HG03457 (cell line): ENCODE data around the gene CHST4.
"Not testable (repeated sequence)": the region's sequence is repeated elsewhere in the genome, so short reads cannot be mapped to it uniquely, and the experiment has no call there.

Source experiments
- ATAC-seq: cut with Tn5 transposase; IDR thresholded peaks from one replicate; pipeline ENCODE4 v1.9.1; 2021; ENCODE audit warnings: moderate number of reproducible peaks; ENCODE audit not compliant: unreplicated experiment

CHST4 gene

DNA sequence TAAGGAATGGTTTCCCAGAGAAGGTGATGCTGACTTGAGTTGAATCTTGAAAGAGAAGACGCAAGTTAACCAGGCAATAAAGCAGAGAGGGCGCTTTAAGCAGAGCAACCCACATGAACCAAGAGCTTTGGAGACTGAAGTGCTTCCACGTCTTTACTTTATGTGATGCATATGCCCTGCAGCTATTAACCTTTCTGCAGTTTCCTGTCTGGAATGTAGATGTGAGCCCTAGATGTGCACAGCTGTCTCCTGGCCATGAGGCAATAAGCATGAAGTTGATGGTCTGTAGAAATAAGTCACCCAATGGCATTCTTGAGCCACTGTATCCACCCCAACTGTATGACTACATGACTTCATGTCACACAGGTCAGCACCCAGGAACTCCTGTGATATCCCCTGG lies 5.7 kb upstream of the CHST4 start:
- no peak for ATAC-seq

DNA sequence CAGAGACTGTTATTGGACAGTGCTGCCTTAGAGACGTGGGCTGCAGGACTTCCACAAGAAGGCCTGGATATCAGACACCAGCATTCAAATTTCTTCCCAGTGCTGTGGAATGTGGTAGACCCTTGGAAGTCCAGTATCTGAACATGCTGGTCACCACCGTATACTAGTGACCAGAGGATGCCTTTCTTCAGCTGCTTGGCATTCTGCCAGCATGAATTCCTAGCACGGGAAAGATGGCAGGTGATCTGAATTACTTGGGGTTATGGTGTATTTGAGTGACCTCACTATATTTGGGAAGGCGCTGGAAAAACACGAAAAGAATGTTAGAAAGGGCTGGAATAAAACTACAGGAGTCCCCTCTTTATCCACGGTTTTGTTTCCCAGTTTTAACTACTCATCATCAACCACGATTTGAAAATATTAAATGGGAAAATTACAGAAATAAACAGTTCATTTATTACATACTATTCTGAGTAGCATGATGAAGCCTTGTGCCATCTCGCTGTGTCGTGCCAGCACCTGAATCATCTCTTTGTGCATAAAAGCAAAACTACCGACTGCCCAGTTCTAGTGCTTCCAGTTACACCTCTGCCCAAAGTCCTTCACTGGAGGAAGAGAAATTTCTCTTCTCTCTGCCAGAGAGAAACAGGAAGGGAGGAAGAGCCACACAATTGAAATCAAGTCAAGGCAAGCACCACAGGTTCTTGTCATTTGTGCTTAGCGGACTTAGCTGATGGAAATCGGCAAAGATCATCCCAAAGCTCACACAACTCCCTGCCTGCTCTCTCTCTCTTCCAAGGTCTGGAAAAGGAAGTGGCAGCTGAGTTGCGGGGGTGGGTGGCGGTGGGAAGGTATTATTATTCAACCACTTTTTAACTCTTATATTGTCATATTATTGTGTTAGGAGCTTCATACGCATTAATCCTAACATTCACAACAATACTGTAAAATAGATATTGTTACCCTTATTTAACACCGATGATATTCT lies 1.4 kb upstream of the CHST4 start:
- no peak for ATAC-seq

DNA sequence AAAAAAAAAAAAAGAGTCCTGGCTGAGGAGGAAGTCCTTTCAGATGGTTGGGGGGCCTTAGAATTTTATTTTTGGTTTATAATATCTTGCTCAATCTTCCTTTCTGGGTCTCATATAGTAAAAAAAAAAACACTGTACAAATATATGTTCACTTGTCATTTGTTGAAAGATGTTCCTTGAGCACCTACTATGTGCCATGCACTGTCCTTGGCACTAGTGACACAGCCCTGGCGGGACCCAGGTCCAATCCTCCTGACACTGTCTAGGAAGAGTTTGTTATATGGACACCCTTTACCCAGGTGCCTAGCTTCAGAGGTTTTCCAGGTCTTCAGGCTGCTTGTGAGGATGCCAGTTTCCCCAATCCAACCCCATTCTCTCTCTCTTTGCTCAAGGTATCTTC lies 2.0 kb downstream of the CHST4 start:
- ATAC-seq: no peak

DNA sequence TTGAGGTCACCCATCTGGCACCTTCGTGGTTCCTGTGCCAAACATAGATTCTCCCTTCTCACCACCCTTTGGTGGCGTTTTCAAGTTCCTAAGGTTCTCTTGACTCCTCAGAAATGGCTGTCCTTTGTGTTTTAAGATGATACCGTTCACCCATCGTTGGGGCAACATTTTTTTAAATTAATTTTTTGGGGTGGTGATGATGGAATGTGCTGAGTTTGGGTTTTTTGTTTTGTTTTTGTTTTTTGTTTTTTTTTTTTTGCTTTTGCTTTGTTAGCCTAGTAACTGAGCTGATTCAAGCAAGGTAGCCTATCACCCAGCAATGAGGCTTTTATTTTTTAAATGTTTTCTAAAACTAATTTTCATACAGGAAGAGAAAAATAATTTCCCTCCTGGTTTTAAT lies 2.6 kb downstream of the CHST4 start:
- ATAC-seq: no peak

DNA sequence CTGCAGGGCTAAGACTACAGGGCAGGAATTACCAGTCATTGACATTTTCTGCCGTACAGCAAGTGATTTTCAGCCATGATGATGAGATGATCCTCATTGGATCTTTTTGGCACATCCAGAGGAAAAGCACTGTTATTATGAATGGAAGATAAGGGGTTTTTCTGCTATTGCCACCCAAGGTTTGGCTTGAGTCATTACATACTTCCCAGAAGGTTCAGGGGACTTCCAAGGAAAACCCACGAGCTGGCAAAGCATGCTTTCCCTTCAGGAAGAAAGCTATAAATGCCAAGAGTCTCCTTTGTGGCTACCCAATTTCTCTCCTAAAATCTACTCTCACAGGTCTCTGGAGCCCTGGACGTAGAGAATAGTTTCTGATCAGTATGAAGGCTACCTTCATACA lies 6.1 kb downstream of the CHST4 start:
- no peak for ATAC-seq

DNA sequence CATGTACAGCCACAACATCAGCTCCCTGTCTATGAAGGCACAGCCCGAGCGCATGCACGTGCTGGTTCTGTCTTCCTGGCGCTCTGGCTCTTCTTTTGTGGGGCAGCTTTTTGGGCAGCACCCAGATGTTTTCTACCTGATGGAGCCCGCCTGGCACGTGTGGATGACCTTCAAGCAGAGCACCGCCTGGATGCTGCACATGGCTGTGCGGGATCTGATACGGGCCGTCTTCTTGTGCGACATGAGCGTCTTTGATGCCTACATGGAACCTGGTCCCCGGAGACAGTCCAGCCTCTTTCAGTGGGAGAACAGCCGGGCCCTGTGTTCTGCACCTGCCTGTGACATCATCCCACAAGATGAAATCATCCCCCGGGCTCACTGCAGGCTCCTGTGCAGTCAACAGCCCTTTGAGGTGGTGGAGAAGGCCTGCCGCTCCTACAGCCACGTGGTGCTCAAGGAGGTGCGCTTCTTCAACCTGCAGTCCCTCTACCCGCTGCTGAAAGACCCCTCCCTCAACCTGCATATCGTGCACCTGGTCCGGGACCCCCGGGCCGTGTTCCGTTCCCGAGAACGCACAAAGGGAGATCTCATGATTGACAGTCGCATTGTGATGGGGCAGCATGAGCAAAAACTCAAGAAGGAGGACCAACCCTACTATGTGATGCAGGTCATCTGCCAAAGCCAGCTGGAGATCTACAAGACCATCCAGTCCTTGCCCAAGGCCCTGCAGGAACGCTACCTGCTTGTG lies 10.7 kb downstream of the CHST4 start:
- no peak for ATAC-seq

DNA sequence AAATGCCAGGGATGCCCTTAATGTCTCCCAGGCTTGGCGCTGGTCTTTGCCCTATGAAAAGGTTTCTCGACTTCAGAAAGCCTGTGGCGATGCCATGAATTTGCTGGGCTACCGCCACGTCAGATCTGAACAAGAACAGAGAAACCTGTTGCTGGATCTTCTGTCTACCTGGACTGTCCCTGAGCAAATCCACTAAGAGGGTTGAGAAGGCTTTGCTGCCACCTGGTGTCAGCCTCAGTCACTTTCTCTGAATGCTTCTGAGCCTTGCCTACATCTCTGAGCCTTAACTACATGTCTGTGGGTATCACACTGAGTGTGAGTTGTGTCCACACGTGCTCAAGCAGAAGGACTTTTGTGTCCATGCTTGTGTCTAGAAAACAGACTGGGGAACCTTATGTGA lies 11.4 kb downstream of the CHST4 start:
- no peak for ATAC-seq

DNA sequence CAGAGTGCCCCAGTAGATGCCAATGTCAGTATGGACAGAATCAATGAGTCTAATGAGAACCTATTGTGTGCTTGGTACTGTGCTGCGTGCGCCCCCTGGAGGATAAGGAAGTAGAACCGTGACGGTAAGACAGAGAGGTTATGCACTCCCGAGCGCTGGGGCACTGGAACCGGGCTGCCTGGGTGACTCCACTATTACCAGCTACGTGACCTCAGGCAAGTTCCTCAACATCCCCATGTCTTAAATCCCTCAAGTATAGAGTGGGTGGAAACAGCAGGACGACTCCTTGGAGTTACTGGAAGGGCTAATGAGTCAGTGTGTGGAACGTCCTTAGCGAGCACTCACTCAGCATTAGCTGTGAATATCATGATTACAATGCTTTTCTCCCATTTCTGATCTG lies 16.2 kb downstream of the CHST4 start:
- no peak for ATAC-seq

DNA sequence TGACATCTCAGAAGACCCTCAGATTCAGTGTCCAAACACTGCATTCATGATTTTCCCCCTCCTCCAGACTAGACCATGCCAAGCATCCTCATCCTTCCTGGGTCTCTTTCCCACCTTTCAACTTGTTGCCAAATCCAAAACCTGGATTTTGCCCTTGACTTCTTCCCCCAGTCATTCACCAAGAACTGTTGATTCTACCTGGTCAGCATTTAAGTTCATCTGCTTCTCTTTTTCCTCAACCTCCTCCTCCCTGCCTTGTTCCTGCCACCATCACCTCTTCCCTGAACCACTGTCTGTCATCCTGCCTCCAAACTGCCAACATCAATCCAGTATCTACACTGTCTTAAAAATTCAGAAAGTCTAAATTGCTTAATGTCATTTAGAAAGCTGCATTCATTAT lies 20.9 kb downstream of the CHST4 start:
- ATAC-seq: no peak

DNA sequence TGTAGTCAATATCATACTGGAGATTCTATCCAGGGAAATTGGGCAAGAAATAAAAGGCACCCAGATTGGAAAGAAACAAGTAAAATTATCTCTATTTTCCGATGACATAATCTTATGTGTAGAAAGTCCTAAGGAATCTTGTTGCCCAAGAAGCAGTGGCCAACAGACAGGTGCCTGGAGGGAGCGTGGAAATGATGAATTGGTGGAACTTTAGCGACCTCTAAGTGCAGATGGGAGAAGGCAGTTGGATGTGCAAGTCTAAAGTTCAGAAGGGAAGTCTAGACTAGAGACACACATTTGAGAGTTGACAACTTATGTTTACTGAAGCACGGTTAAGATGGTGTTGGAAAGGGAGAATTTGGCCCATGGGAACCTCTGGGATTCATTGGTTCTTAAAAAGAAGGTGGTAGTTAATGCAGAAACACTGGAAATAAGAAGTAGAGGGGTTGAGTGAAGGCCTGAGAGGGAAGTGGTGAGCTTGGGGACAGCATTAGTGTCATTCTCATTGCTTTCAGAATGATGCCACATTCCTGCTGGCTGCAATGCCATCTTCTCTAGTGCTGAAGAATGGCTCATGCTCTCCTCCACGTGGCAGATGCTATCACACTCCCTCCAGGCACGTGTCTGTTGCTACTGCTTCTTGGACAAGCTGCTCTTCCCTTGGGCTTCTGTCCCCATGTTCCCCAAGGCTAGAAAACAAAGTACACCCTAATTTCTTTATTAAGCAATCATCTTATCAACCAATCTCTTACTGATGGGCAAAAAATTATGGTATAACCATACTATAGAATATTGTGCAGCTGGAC lies 26.7 kb downstream of the CHST4 start:
- ATAC-seq: no peak

DNA sequence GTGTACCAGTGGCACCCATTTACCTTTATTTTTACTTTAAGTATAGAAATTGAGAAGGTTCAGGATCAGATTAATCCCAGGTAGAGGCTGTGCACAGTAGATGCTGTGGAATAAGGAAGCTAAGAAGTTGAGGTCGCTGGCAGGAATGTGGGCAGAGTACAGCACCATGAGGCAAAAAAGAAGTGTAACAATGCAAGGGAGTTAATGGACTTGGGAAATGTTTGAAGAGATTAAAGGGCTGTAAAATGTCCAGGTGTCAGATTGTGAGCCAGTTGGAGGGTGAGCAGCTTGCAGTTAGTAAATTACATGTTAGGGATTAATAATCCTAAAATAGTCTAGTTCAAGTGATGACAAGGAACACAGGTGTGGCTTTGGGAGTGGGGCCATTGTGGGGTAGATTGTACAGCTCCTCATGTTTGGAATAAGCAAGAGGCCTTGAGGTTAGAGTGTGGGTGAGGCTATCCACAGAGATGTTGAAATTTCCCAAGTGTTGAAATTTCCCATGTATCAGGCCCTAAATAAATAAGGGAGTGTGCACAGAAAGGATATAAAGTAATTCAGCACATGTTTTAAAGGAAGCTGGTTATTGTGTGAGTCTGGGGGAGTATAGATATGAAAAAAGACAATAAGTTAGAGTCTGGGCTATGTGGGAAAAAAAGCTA lies 29.1 kb downstream of the CHST4 start:
- no peak for ATAC-seq

DNA sequence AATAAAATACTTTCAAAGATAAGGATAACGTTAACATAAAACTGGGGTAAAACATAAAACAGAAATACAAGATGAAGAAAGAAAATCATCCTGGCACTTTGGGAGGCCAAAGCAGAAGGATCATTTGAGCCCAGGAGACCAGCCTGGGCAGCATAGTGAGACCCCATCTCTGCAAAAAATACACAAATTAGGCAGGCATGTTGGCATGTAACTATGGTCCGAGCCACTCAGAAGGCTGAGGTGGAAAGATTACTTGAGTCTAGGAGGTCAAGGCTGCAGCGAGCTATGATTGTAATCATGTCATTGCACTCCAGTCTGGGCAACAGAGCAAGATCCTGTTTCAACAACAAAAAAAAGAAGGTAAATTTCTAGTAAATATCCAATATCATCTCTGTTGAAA lies 31.1 kb downstream of the CHST4 start:
- ATAC-seq: no peak

DNA sequence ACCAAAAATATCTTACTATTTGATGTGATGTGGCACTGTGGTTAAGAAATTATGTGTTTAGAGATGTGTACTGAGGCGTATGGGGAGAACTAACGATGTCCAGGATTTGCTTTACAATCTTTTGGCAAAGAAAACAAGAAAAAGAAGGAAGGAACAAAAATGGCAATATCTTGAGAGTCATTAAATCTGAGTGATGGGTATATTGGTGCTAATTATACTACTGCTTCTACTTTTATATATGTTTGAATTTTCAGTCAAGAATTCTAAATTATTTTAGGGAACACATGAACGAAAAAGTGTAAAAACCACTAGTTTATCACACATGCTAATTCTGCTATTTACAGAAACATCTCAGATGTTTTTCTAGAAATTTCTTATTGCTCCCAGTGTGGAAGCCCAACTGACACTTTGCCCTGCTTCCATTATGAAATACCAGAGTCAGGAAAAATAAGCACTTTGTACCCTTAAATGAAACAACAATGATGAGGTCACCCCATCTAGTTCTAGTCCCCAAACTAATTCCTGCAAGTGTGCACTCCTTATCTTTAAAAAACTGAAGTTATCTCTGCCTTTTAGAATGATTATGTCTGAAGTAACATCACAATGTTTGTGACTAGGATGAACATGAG lies 31.8 kb downstream of the CHST4 start:
- no peak for ATAC-seq

DNA sequence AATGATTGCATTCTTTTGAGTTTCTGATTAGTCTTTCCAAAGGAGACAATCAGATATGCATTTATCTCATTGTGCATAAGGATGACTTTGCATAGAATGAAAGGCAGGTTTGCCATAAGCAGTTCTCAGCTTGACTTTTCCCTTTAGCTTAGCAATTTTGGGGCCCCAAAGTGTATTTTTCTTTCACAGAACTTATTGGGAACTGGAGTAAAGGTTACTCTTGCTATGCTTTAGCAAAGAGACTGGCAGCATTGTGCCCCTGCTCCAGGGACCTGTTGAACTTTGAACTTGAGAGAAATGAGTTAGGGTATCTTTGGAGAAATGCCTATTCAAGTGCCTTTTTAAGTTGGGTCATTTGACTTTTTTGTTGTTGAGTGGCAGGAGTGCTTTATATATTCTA lies 33.6 kb downstream of the CHST4 start:
- no peak for ATAC-seq

DNA sequence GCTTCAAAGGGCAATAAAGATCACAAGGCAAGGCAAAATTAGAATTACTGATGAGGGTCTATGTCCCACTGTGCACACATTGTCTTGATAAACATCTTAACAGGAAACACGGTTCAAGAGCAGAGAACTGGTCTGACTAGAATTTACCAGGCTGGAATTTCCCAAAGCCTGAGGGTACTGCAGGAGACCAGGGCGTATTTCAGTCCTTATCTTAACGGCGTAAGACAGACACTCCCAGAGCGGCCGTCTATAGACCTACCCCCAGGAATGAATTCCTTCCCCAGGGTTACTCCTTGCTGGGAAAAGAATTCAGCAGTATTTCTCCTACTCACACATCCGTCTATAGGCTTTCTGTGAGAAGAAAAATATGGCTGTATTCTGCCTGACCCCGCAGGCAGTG lies 35.7 kb downstream of the CHST4 start:
- ATAC-seq: not testable (repeated sequence)

DNA sequence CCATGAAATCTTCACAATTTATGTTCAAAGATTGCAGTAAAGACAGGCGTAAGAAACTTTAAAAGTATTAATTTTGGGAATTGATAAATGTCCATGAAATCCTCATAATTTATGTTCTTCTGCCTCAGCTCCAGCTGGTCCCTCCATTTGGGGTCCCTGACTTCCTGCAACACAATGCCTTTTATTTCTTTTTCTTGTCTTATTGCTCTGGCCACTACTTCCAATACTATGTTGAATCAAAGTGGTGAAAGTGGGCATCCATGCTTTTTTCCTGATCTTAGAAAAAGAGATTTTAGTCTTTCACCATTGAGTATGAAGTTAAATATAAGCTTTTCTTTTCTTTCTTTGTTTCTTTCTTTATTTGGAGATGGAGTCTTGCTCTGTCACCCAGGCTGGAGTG lies 36.3 kb downstream of the CHST4 start:
- no peak for ATAC-seq

DNA sequence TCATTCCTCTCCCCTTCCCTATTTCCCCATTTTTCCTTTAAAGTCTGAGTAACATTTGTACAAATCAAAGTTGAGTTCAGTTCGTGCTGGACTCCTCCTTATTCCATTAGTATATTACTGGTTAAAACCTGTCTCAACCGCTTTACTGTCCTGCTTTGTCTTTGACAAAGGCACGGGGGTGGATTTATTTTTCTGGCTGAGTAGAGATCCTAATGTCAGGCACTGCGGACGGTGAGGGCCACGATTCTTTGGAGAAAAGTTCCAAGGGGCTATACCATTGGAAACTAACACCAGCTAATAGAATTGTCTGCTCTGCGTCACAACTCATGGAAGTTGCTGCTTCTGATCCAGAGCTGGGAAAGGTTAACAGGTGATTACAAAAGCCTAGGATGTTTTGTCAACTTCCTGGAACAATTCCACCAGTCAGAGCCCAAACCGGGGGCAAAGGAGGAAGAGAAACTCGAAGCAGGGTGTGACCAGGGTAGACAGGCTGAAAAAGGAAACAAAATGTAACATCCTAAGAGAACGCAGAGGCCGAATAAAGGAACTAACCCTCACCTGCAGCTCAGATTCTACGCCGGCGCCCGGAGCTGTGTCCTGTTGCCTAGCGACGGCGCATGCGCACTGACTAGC lies 38.2 kb downstream of the CHST4 start:
- peak; percentile 87 for ATAC-seq

DNA sequence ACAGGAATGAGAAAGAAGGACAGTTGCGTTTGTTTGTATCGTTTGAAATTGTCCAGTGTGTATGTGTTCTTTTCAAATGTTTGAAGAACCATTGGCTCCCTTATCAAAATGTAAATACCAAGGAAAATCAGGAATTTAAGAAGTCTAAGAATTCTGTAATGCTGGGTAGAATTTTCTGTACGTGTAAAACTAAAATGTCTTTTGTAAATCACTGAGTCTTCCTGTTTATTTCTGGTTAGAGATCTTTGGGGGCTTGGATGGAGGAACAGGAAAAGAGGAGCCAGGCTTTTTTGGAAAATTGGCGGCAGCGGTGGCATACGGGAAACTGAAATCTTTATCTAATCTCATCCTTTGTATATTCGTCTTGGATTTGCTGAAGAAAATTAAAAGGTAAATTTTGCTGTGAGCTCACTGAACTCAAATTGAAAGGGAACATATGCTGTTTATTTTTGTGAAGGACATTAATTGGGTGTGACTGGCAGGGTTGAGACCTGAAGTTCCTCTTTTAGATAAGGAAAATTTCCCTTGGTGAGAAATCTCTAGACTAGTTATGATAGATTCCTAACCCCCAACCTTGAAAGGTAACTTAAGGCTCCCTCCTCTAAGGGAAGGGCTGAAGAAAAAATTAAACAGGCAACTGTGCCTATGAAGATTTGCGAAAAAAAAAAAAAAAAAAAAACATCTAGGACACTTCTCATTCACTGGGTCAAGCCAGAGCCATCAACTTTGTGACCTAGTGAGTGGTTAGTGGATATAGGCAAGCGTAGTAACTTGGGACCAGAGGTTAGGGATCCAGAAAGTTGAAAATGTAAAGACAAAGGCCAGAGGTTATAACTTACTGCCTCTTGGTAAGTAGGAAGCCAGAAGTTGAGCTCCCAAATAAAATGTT lies 39.8 kb downstream of the CHST4 start:
- no peak for ATAC-seq

DNA sequence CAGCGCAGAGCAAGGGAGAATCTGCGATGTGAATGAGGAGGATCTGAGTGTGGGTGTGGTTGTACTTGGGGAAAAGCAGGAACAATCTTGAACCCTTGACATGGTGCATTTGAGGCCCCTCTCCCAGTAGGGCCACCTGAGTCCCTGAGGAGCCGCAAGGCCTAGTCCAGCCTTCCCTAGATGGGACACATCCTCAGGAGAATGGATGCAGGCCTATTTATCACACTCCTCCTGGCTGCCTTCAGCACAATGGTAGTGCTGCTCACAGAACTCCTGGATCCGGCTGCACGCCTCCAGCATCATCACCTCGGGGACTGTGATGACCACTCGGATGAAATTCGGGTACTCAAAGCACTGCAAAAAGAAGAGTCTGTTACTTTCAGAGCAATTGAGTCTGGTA lies 41.7 kb downstream of the CHST4 start:
- no peak for ATAC-seq
